ENCODE results near the gene TP53INP2. TPM values are rescaled to one million over a fixed set of nuclear protein-coding genes. Genes with fewer than 3 reads are reported as not detected.

The TP53INP2 gene
- total RNA-seq, 1 donor from 2014 or later, result 33.0 TPM

GRCh38 chr20:34744340-34744739 lies 40.2 kb downstream of the TP53INP2 start:
- no peak overlapping the region for H3K27ac Mint-ChIP-seq

GRCh38 chr20:34744847-34745246 lies 40.7 kb downstream of the TP53INP2 start:
- Mint-ChIP-seq H3K27me3 (no peaks in the 10 kb centered on the region), H3K4me3 (ENCODE audit: low read depth) (no peak overlapping the region), H3K36me3 (ENCODE audit: insufficient read depth) (peaks cover 31% of the 10 kb centered on the region), H3K9me3 (ENCODE audit: low read depth) (no peaks in the 10 kb centered on the region), H3K4me1 (ENCODE audit: low read depth) (no peaks in the 10 kb centered on the region), H3K27ac (no peak overlapping the region)
- no peak for DNase-seq (ENCODE audit: low spot score, unreplicated experiment)
- TF ChIP-seq, protein P1, sequence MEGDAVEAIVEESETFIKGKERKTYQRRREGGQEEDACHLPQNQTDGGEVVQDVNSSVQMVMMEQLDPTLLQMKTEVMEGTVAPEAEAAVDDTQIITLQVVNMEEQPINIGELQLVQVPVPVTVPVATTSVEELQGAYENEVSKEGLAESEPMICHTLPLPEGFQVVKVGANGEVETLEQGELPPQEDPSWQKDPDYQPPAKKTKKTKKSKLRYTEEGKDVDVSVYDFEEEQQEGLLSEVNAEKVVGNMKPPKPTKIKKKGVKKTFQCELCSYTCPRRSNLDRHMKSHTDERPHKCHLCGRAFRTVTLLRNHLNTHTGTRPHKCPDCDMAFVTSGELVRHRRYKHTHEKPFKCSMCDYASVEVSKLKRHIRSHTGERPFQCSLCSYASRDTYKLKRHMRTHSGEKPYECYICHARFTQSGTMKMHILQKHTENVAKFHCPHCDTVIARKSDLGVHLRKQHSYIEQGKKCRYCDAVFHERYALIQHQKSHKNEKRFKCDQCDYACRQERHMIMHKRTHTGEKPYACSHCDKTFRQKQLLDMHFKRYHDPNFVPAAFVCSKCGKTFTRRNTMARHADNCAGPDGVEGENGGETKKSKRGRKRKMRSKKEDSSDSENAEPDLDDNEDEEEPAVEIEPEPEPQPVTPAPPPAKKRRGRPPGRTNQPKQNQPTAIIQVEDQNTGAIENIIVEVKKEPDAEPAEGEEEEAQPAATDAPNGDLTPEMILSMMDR (IDR thresholded peaks at IDR 0.05; ENCODE audit: unreplicated experiment), result no peak

More at GRCh38 chr20:34744340-34744739, 40.2 kb downstream of the TP53INP2 start:
- Mint-ChIP-seq H3K4me1 (ENCODE audit: low read depth) (no peaks in the 10 kb centered on the region), H3K27me3 (no peaks in the 10 kb centered on the region), H3K9me3 (ENCODE audit: low read depth) (no peaks in the 10 kb centered on the region), H3K4me3 (ENCODE audit: low read depth) (no peak overlapping the region), H3K36me3 (ENCODE audit: insufficient read depth) (peaks cover 32% of the 10 kb centered on the region)
- TF ChIP-seq, protein P1 (IDR thresholded peaks at IDR 0.05; ENCODE audit: unreplicated experiment), result no peak
- no peak for DNase-seq (ENCODE audit: low spot score, unreplicated experiment)

DNA sequence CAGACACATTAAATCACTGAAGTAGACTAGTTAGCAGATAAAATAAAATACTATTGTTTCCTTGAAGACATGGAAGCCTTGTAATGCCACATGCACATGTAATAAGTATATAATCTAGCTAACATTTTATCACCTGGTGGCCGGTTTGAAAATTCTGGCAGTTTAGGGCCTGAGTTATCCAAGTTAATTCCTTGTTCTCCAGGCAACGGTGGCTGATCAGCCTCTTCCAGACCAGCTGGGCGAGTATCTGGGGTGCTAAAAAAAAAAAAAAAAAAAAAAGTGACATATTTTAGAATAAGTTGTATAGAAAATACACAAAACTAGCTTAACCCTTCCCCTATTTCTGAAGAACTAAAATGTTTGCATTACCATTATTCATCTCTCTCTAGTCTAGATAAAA lies 42.5 kb downstream of the TP53INP2 start:
- no peak for DNase-seq (ENCODE audit: low spot score, unreplicated experiment)
- no peak overlapping the region for H3K4me3 Mint-ChIP-seq (ENCODE audit: low read depth)
- no peaks in the 10 kb centered on the region for H3K27me3 Mint-ChIP-seq
- TF ChIP-seq, protein P1 (IDR thresholded peaks at IDR 0.05; ENCODE audit: unreplicated experiment), result no peak
- no peaks in the 10 kb centered on the region for H3K4me1 Mint-ChIP-seq (ENCODE audit: low read depth)
- H3K9me3 Mint-ChIP-seq (ENCODE audit: low read depth), result no peaks in the 10 kb centered on the region
- H3K27ac Mint-ChIP-seq, result no peak overlapping the region
- peaks cover 27% of the 10 kb centered on the region for H3K36me3 Mint-ChIP-seq (ENCODE audit: insufficient read depth)

DNA sequence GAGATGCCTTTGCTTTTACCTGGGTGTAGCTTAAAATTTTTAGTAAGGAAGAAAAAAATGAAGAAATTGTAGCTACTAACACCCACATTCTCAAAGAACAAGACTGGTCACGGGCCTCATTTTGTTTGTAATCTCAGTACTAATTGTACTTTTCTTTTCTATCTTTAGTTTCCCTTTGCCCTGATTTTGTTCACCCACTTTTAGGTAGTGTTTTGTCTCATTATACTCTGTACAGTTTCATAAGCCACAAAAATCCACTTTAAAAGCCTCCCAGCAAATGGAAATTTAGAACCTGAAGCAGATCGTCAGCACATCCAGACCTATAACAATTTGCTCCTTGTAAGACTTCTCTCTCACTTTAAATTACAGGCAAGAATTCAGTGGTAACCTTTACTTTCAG lies 43.3 kb downstream of the TP53INP2 start:
- H3K4me3 Mint-ChIP-seq (ENCODE audit: low read depth), result no peak overlapping the region
- H3K36me3 Mint-ChIP-seq (ENCODE audit: insufficient read depth), result peaks cover 28% of the 10 kb centered on the region
- DNase-seq (ENCODE audit: low spot score, unreplicated experiment), result no peak
- H3K9me3 Mint-ChIP-seq (ENCODE audit: low read depth), result no peaks in the 10 kb centered on the region
- no peaks in the 10 kb centered on the region for H3K4me1 Mint-ChIP-seq (ENCODE audit: low read depth)
- TF ChIP-seq, protein P1 (IDR thresholded peaks at IDR 0.05; ENCODE audit: unreplicated experiment), result no peak
- no peak overlapping the region for H3K27ac Mint-ChIP-seq
- no peaks in the 10 kb centered on the region for H3K27me3 Mint-ChIP-seq

- H3K27me3 Mint-ChIP-seq, result no peaks in the 10 kb centered on the region
- H3K4me3 Mint-ChIP-seq (ENCODE audit: low read depth), result no peak overlapping the region
- no peak overlapping the region for H3K27ac Mint-ChIP-seq
- TF ChIP-seq, protein P1 (IDR thresholded peaks at IDR 0.05; ENCODE audit: unreplicated experiment), result no peak
- no peaks in the 10 kb centered on the region for H3K9me3 Mint-ChIP-seq (ENCODE audit: low read depth)
- H3K36me3 Mint-ChIP-seq (ENCODE audit: insufficient read depth), result peaks cover 21% of the 10 kb centered on the region
- no peak for DNase-seq (ENCODE audit: low spot score, unreplicated experiment)
- no peaks in the 10 kb centered on the region for H3K4me1 Mint-ChIP-seq (ENCODE audit: low read depth)
Measured at GRCh38 chr20:34748709-34749108, 44.6 kb downstream of the TP53INP2 start.
